OCI-LY7 (cell line): ENCODE data around the gene HNRNPK. TPM values are rescaled to one million over a fixed set of nuclear protein-coding genes. Genes with fewer than 3 reads are reported as not detected.

ENCODE experiments used
- BruUV-seq: library from RNA; stranded (reverse); fragments of 400-500 nt; replicated peaks from 2 replicates; lab custom pipeline; 2021; lab: Mats Ljungman, UMichigan
- CTCF ChIA-PET: fragments of 300-600 bp; sonication (Branson Sonifier 250); formaldehyde crosslinking; loops from one replicate; lab custom pipeline; 2022; ENCODE audit warnings: antibody characterized with exemption; ENCODE audit not compliant: unreplicated experiment; lab: Charles Lee
- POLR2A ChIA-PET: fragments of 300-600 bp; sonication (Branson Sonifier 250); formaldehyde crosslinking; loops from one replicate; lab custom pipeline; 2022; ENCODE audit warnings: antibody characterized with exemption; lab: Charles Lee
- DNase-seq: peaks from one replicate; pipeline ENCODE4 v3.0.0-alpha.2; 2015; ENCODE audit warnings: low spot score
- H2AFZ ChIP-seq: fragments of 200-600 bp; sonication (generic), shearing (Covaris generic); 2 replicates; pipeline ENCODE4 v1.6.1; 2014; ENCODE audit warnings: mild to moderate bottlenecking, antibody characterized with exemption, low read length, moderate library complexity
- H3K27ac ChIP-seq: fragments of 200-600 bp; sonication (generic); 2 replicates; pipeline ENCODE4 v1.5.1; 2014; ENCODE audit warnings: mixed run types, low read depth, mild to moderate bottlenecking, moderate library complexity, low read length, inconsistent platforms; ENCODE audit not compliant: poor library complexity, severe bottlenecking
- H3K36me3 ChIP-seq: fragments of 200-600 bp; sonication (generic); 2 replicates; pipeline ENCODE4 v1.6.1; 2014; ENCODE audit warnings: mild to moderate bottlenecking, antibody characterized with exemption, low read length, moderate library complexity, mixed read lengths; ENCODE audit not compliant: insufficient read depth
- H3K4me1 ChIP-seq: fragments of 200-600 bp; sonication (generic); 2 replicates; pipeline ENCODE4 v1.5.1; 2014; ENCODE audit warnings: mild to moderate bottlenecking, low read length; ENCODE audit not compliant: insufficient read depth, poor library complexity, severe bottlenecking
- H3K4me2 ChIP-seq: fragments of 200-600 bp; sonication (generic); 2 replicates; pipeline ENCODE4 v1.6.1; 2014; ENCODE audit warnings: mild to moderate bottlenecking, low read length
- H3K4me3 ChIP-seq: fragments of 200-600 bp; sonication (generic); 2 replicates; pipeline ENCODE4 v1.5.1; 2014; ENCODE audit warnings: mild to moderate bottlenecking, low read depth, low read length; ENCODE audit not compliant: poor library complexity, severe bottlenecking
- H3K79me2 ChIP-seq: fragments of 200-600 bp; sonication (generic); 2 replicates; pipeline ENCODE4 v1.6.1; 2016; ENCODE audit warnings: low read depth, mild to moderate bottlenecking, low read length, moderate library complexity, mixed read lengths; ENCODE audit not compliant: insufficient read depth
- H3K9me2 ChIP-seq: fragments of 200-600 bp; sonication (generic); 2 replicates; pipeline ENCODE4 v1.6.1; 2016; ENCODE audit warnings: mild to moderate bottlenecking, low read length, mixed read lengths; ENCODE audit not compliant: insufficient read depth
- H3K9me3 ChIP-seq: fragments of 200-600 bp; sonication (generic); 2 replicates; pipeline ENCODE4 v1.6.1; 2014; ENCODE audit warnings: mild to moderate bottlenecking, mixed run types, low read length, mixed read lengths
- H4K20me1 ChIP-seq: fragments of 200-600 bp; sonication (generic); 2 replicates; pipeline ENCODE4 v1.6.1; 2014; ENCODE audit warnings: mild to moderate bottlenecking, antibody characterized with exemption, low read length, moderate library complexity, mixed read lengths; ENCODE audit not compliant: insufficient read depth
- EZH2phosphoT487 ChIP-seq: fragments of 200-600 bp; sonication (generic); IDR thresholded peaks from 2 replicates; pipeline ENCODE4 v1.6.1; 2018; ENCODE audit warnings: low read depth, borderline replicate concordance, mild to moderate bottlenecking, mixed run types, antibody characterized with exemption, low read length, moderate library complexity, mixed read lengths
- intact Hi-C: fragments of 100-400 bp; cut with micrococcal nuclease; formaldehyde crosslinking; loops from one replicate; pipeline ENCODE4 v1.10.0; 2022; ENCODE audit not compliant: unreplicated experiment
- total RNA-seq, 2 experiments: library from RNA; depleted of rRNA in 1 of 2; stranded (reverse); fragments of >200 nt in 1 of 2; shearing (Covaris generic) in 1 of 2; gene quantifications; 2 replicates each; pipeline ENCODE4 v1.2.3, GENCODE V29; 2014 to 2022
- TF ChIP-seq, protein P1 (sequence below): fragments of 200-600 bp; sonication (generic); conservative IDR thresholded peaks from 2 replicates; pipeline ENCODE4 v1.5.1; 2014; ENCODE audit warnings: mild to moderate bottlenecking, antibody characterized with exemption, low read length, moderate library complexity, mixed read lengths

Gene HNRNPK
- total RNA-seq, 2 experiments from 2014 or later, result 592 to 768 TPM

DNA sequence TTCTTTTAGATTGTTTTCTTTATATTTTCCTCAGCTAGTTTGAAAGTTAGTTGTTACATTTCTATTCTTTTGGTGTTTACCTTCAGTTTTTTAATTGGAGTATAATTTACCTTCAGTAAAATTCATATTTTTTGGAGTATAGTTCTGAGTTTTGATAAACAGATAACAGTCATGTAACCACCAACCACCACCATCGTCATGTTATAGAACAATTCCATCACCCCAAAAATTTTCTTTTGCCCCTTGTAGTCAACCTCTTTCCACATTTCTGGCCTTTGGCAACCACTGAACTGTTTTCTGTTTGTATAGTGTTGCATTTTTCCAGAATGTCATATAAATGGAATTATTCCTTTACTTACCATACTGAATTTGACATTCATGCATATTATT is 7.4 kb upstream of the HNRNPK start:
- Histone ChIP-seq H4K20me1 (peaks cover 27% of the 10 kb centered on the region; the same call in 1 of the 2 replicates), H3K4me1 (peaks cover 57% of the 10 kb centered on the region), H3K9me2 (no peaks in the 10 kb centered on the region), H3K79me2 (peaks cover 95% of the 10 kb centered on the region), H3K36me3 (peaks cover 52% of the 10 kb centered on the region), H3K9me3 (no peaks in the 10 kb centered on the region), H2AFZ (no peak overlapping the region), H3K27ac (no peak overlapping the region), H3K4me2 (peak overlapping the region; percentile 97), H3K4me3 (no peak overlapping the region)
- no TSS peak for BruUV-seq
- no peak for DNase-seq
- POLR2A ChIA-PET, result interaction anchor here (0.7 kb wide), 1 partner anchor 196 kb away, joined by 3 read pairs; no protein-coding TSS in a partner anchor
- intact Hi-C loops, result no loop called here
- no peak for TF ChIP-seq EZH2phosphoT487
- TF ChIP-seq, protein P1, sequence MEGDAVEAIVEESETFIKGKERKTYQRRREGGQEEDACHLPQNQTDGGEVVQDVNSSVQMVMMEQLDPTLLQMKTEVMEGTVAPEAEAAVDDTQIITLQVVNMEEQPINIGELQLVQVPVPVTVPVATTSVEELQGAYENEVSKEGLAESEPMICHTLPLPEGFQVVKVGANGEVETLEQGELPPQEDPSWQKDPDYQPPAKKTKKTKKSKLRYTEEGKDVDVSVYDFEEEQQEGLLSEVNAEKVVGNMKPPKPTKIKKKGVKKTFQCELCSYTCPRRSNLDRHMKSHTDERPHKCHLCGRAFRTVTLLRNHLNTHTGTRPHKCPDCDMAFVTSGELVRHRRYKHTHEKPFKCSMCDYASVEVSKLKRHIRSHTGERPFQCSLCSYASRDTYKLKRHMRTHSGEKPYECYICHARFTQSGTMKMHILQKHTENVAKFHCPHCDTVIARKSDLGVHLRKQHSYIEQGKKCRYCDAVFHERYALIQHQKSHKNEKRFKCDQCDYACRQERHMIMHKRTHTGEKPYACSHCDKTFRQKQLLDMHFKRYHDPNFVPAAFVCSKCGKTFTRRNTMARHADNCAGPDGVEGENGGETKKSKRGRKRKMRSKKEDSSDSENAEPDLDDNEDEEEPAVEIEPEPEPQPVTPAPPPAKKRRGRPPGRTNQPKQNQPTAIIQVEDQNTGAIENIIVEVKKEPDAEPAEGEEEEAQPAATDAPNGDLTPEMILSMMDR, result no peak
- CTCF ChIA-PET, result interaction anchor here (0.6 kb wide), 1 partner anchor 488 kb away, joined by 8 read pairs; no protein-coding TSS in a partner anchor

DNA sequence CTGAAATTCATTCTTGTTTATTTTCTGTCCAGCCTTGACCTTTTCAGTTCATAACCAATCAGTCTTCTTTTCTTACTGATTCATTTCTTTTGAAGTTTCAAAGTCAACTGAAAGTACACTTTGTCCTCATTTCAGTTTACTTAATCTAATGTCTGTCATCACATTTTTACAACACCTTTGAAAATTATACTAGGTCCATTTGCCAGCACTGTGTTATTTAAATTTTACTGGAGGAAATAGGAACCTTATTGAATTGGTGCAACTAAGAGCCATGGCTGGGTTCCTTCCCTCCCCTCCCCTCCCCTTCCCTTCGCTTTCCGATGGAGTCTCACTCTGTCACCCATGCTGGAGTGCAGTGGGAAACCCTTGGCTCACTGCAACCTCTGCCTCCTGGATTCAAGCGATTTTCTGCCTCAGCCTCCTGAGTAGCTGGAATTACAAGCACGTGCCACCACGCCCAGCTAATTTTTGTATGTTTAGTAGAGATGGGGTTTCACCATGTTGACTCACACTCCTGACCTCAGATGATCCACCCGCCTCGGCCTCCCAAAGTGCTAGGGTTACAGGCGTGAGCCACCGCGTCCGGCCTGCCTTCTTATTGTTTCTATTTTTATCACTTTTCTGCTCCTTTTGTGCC is 6.9 kb upstream of the HNRNPK start:
- ChIA-PET POLR2A (interaction anchor here (0.7 kb wide), 1 partner anchor 197 kb away, joined by 3 read pairs; no protein-coding TSS in a partner anchor), CTCF (interaction anchor here (0.6 kb wide), 1 partner anchor 487 kb away, joined by 8 read pairs; no protein-coding TSS in a partner anchor)
- H4K20me1 ChIP-seq, result peaks cover 27% of the 10 kb centered on the region; the same call in 1 of the 2 replicates
- no peak for DNase-seq
- peak overlapping the region; percentile 82 for H3K4me3 ChIP-seq
- H3K27ac ChIP-seq, result peak overlapping the region; percentile 88
- no peak overlapping the region for H2AFZ ChIP-seq
- intact Hi-C loops, result no loop called here
- TF ChIP-seq, protein P1, result no peak
- TF ChIP-seq EZH2phosphoT487, result no peak
- H3K79me2 ChIP-seq, result peaks cover 95% of the 10 kb centered on the region
- H3K4me1 ChIP-seq, result peaks cover 57% of the 10 kb centered on the region
- H3K36me3 ChIP-seq, result peaks cover 47% of the 10 kb centered on the region
- peak overlapping the region; percentile 97 for H3K4me2 ChIP-seq
- no peaks in the 10 kb centered on the region for H3K9me3 ChIP-seq
- H3K9me2 ChIP-seq, result no peaks in the 10 kb centered on the region
- no TSS peak for BruUV-seq

DNA sequence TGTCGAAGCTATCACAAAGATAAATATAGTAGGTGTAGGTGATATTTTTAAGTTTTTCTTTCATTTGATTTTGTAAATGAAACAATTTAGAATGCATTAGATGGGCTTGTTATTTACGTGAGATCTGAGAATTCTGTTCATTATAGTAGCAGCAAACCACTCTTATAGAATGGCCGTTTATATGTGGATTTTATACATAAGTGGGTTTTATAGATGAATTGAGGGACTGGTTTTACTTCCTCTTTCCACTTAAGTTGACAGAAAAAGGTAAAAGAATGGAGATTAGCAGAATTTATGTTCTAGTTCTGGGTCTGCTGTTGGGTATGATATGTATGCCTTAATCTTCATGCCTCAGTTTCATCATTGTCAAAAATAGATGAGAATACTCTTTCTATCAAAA is 6.2 kb upstream of the HNRNPK start:
- TF ChIP-seq EZH2phosphoT487, result no peak
- TF ChIP-seq, protein P1, result no peak
- Histone ChIP-seq H3K4me3 (peak overlapping the region; percentile 82), H3K27ac (peak overlapping the region; percentile 88), H3K4me1 (peaks cover 57% of the 10 kb centered on the region), H3K9me3 (no peaks in the 10 kb centered on the region), H3K36me3 (peaks cover 40% of the 10 kb centered on the region), H3K4me2 (peak overlapping the region; percentile 97), H3K9me2 (no peaks in the 10 kb centered on the region), H4K20me1 (peaks cover 27% of the 10 kb centered on the region; the same call in 1 of the 2 replicates), H2AFZ (no peak overlapping the region), H3K79me2 (peaks cover 95% of the 10 kb centered on the region)
- ChIA-PET CTCF (no interaction called here), POLR2A (interaction anchor here (1.5 kb wide), 1 partner anchor 10 kb away, joined by 4 read pairs; no protein-coding TSS in a partner anchor)
- peak; percentile 68 for DNase-seq
- no TSS peak for BruUV-seq
- intact Hi-C loops, result no loop called here
